Suppressor macrophage treated with lipopolysaccharide for 1 hour (primary cell): Measurements from ENCODE around the gene RIMS4.

ENCODE experiments used
- DNase-seq, 3 donors: peaks; one replicate each; pipeline ENCODE4 v3.0.0-alpha.2; 2020 to 2022

The RIMS4 gene

GRCh38 chr20:44715499-44716308 is 94.6 kb downstream of the RIMS4 start:
- no peak for DNase-seq

DNA sequence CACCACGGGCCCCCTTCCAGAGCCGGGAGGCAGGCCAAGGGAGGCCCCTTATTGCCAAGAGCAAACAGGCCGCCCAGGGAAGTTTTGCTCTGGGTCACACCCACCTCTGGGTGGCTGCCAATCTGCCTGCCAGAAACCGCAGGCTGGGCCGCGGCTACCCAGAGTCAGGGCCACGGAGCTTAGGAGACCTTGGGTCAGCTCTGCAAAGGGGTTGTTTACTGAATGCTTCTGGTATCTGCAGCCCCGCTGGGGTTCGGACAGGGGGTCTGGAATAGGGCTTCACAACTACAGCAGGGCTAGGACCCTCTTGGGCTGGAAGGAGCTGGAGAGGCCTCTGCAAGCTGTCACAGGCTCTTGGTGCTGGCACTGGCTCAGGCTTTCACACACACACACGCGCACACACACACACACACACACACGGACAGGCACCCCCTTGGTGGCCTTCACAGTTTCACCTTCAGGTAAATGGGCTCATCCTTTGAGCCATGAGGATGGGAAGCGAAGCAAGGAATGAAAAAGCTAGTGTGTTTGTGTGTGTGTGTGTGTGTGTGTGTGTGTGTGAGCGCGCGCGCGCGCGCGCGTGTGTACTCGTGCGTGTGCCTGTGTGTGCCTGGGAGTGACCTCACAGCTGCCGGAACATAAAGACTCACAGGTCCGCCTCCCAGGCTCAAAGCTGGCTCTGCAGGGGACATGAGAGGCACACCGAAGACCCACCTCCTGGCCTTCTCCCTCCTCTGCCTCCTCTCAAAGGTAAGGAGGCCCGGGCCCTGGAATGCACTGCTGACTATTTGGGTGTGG is 95.4 kb downstream of the RIMS4 start, which contains the start of gene CCN5:
Gene CCN5 (plus strand): TSS at position 669 of the 798 bp plus-strand sequence. CDS start 22 bp downstream, at position 691.
- DNase-seq: peak; percentile 46 to 66 (median 59)

GRCh38 chr20:44714102-44714700 is 96.1 kb downstream of the RIMS4 start:
- no peak for DNase-seq

DNA sequence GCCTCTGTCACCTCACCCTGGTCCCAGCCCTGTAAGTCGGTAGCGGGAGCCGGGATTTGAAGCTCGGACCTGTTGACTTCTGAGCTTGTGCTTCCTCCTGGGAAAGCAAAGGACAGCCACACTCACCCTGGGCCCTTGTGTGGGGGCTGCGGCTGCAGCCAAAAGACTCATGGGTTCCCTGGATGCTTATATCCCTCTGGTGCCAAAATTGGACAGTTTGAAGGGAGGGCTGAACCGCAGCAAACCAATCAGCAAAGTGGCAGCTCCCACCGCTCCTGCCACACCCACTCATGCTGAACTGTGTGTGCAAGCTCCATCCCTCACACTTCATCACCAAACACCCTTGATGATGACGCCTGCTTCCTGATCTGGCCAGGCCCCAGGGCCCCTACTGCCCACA is 99.1 kb downstream of the RIMS4 start:
- DNase-seq: no peak

- DNase-seq: no peak
These were observed 100.5 kb downstream of the RIMS4 start for GRCh38 chr20:44709797-44710196.

DNA sequence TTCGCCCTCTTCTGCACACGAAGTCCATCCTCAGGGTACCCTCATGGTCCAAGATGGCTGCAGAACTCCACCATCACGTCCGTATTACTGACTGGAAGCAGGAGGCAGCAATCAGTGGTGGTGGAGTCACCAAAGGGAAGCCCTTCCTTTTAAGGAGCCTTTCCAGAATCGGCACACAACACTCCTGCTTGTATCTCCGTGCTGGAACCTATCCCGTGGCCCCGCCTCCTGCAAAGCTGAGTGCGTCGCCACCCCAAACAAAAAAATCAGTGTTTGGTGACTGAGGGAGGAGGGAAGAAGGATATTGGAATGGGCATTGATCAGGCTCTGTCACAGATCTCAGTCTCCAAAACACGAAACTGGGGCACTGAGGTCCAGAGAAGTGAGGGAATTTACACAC is 101.0 kb downstream of the RIMS4 start:
- DNase-seq: no peak

GRCh38 chr20:44707018-44707579 is 103.2 kb downstream of the RIMS4 start:
- no peak for DNase-seq

- DNase-seq: no peak
These were observed 103.9 kb downstream of the RIMS4 start for GRCh38 chr20:44706301-44707017.

- DNase-seq: no peak
These were observed 104.8 kb downstream of the RIMS4 start for GRCh38 chr20:44705364-44706094.

DNA sequence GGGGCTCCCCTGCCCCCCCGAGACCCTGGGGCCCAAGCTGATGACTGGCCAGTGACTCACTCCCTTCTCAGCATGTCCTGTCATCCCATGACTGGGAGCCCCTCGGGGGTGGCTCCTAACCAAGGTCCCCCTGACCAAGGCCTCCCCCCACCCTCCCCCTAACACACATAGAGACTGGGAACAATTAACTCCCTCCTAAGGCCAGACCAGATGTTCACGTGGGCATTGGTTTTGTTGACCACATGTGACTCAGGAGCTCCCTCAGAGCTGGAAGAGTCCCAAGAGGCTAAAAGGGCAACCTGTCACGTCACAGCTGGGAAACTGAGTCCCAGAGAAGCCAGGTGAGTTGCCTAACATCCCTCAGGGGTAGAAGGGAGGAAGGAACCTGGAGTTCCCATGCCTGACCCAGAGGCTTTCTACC is 105.8 kb downstream of the RIMS4 start:
- DNase-seq: peak in 2 of 3 donors; percentile 23 to 34

- no peak for DNase-seq
These were observed 106.3 kb downstream of the RIMS4 start for GRCh38 chr20:44703956-44704488.

- DNase-seq: no peak
These were observed 107.0 kb downstream of the RIMS4 start for GRCh38 chr20:44703183-44703925.

GRCh38 chr20:44702776-44703175 is 107.6 kb downstream of the RIMS4 start:
- DNase-seq: peak; percentile 69 to 83 (median 75)

DNA sequence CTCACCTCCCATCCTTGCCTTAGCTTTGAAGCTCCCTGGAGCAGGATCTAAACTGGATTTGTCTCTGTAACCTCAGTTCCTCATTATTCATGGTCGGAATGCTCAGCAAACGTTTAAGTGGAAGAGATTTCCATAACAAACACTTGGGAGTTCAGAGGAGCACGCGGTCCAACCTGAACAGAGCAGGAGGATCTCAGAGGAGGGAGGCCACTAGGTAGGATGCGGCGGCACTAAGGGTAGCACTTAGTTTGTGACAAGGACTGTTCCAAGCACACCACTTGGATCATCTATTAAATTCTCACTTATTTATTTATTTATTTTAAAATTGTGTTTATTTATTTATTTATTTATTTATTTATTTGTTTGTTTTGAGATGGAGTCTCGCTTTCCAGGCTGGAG is 108.5 kb downstream of the RIMS4 start:
- no peak for DNase-seq
